ENCODE measurements around the gene CD69.

- no peak for TF ChIP-seq POLR2A (IDR thresholded peaks at IDR 0.05)
- no peak for TF ChIP-seq CTCF (IDR thresholded peaks at IDR 0.05)
- no peak for TF ChIP-seq EP300 (IDR thresholded peaks at IDR 0.05)
Observed at GRCh38 chr12:9806714-9807113, 46.0 kb upstream of the CD69 start.

All from sigmoid colon (tissue), 4 donors.